Activated CD4-positive, alpha-beta T cell treated with anti-CD3 and anti-CD28 coated beads, Interleukin-2, Interleukin-4, amounts not matched to agents 100 ng/mL and 50 ng/mL, durations not matched to agents 16 hours and 8 hours (primary cell): Measurements from ENCODE around the gene EXPH5.

Source experiments
- DNase-seq: peaks from one replicate; pipeline ENCODE4 v3.0.0-alpha.2; 2020; ENCODE audit warnings: low spot score

Gene EXPH5

GRCh38 chr11:108466405-108466804 lies 127.2 kb downstream of the EXPH5 start:
- DNase-seq = no peak
